ENCODE results near the gene ZNF438. TPM values are rescaled to one million over a fixed set of nuclear protein-coding genes. Genes with fewer than 3 reads are reported as not detected.

Gene ZNF438
- total and polyA plus RNA-seq, 2 of the 8 experiments (the other 6 are each of a cell fraction or from before 2014, with no cell fraction given), result 0.95 to 1.7 TPM

- TF ChIP-seq EGR1 (IDR thresholded peaks at IDR 0.05; ENCODE audit: borderline replicate concordance, low read depth, low read length) (no peak), TEAD4 (IDR thresholded peaks at IDR 0.05; ENCODE audit: low read depth, low read length) (no peak), POLR2A (IDR thresholded peaks at IDR 0.05; ENCODE audit: control extremely low read depth in 1 of 2, low read depth in 2 of 2, low read length in 2 of 2) (no peak), SIRT6 (IDR thresholded peaks at IDR 0.05; ENCODE audit: low read length) (no peak), ZNF274 (IDR thresholded peaks at IDR 0.05; ENCODE audit: borderline replicate concordance, extremely low read depth, low read length) (no peak), GTF2F1 (IDR thresholded peaks at IDR 0.05; ENCODE audit: borderline replicate concordance, low read depth, low read length) (no peak)
Measured at GRCh38 chr10:30992681-30993080, 39.0 kb downstream of the ZNF438 start (continued).
